ENCODE results near the gene POLR2F.
A peak's percentile ranks its signal among the peaks of the same experiment; 100 is the strongest.

POLR2F gene

DNA sequence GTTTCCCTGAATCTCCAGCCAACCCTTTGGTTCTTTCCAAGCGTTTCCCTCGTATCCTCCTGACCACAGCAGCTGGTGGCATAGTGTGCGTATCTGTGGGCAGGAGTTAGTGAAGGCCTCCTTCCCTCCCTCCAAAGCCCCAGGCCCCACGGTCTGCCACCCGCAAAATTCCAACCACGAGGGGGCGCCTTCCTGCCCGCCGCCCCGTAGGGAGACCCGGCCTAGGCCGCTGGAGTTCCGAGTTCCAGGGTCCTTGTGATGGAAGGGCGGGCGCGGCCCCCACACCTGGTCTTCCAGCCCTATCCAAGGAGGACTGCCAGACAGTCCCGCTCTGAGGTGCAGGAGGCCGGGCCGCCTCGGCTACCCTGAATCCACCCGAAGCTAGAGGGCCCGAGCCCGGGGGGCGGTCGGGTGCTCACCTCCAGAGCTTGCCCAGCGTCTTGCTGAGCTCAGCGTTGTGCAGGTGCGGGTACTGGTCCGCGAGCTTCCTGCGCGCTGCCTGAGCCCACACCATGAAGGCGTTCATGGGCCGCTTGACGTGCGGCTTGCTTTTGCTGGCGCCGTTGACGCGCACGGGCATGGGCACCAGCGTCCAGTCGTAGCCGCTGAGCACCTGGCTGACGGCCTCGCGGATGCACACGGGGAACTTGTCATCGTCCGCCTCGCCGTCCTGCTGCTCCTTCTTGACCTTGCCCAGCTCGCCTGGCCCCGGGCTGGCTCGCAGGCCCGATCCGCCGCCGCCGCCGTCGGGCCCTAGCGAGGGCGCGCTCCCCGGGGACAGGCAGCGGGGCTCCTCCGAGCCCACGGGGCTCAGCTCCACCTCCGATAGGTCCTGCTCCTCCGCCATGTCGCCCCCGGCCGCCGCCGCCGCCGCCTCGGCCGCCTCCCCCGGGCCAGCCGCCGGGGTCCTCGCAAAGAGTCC is 29.7 kb downstream of the POLR2F start:
- DNase-seq, result no peak

DNA sequence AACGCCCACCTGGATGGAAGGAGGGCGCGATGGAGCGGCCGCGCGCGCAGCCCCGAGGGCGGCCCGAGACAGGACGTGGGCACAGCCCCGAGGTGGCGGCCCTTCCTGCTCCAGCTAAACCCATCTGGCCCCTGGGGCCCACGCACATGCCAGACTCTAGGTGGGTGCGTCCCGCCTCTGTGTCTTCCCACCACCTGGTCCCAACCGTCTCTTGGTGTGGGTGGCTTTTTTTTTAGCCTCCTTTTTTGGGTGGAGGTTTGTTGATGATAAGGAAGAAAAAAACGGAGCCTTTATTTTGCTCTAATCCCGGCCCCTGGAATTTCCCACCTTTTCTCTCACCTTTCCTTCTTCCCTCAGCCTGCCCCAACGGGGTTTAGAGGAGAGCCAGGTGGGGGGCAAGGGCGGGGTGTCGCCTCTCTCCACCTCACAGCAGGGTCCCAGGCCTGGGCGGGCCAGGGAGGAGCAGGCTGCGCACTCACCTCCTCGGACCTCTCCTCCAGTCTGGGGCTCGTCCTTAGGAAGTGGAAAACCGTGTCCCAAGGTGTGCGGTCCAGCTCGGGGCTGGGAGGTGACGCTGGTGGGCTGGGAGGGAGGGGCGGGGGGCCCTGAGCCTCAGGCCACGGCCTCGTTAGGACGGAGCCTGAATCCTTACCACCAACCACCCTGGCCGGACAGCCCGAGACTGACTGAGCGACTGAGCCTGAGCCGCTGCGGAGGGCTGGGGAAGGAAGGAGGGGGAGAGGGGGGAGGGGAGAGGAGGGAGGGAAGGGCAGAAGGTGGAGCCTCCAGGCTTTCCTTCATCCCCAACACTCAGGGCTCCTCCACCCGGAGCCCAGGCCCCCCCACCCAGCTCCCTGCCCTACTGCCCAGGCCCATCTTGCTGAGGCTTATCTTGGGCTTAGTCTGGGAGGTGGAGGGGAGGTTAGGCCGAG is 30.6 kb downstream of the POLR2F start, which contains the start of gene SOX10:
TSS of gene SOX10 (minus strand) at position 696 of the 932 bp plus-strand sequence. CDS start 771 bp downstream, outside the sequence.
- no peak for DNase-seq

DNA sequence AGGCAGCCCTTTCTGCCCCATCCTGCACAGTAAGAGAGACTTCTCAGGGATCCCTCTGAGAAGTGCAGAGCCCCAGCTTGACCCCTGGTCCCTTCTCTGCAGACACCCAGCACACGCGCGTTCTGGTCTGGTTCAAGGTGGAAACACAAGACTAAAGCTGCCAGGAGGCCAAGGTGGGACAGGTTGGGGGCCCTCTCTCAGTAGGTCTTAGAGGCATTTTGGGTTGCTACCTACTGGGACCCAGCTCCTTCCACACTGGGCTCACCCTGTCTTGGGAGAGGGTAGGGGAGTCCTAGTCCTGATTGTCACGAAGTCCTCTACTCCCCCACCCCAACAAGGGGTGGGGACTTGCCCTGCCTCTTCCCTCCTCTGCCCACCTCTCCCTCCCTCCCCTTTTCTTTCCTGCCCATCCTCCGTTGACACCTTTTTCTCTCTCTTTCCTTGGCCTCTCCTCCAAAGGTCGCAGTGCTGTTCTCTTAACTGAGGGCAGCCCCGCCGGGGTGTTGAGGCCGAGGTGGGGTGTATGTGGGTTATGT is 31.6 kb downstream of the POLR2F start:
- DNase-seq, result no peak

- DNase-seq, result no peak
Measured at GRCh38 chr22:37985751-37986281, 32.3 kb downstream of the POLR2F start.

- no peak for DNase-seq
Measured at GRCh38 chr22:37986371-37986770, 32.9 kb downstream of the POLR2F start.

- no peak for DNase-seq
Measured at GRCh38 chr22:37989146-37990045, 35.9 kb downstream of the POLR2F start.

DNA sequence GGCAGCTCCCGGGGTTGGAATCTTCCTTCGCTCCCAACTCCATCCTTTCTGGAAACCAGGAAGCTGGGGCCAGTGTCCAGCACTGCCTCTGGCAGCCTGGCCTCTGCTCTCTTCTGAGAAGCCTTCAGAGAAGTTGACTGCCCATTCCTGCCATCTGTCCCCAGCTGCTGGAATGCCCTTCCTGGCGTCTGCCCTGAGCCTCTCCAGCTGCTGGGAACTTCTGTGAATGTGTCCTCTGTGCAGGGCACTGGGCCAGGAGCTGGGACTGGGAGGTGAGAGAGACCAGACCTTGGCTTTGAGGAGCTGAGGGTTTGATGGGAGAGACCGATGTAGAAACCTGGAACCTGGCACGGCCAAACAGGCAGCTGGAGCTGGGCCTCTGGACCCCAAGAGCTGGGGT is 36.8 kb downstream of the POLR2F start:
- DNase-seq, result no peak

DNA sequence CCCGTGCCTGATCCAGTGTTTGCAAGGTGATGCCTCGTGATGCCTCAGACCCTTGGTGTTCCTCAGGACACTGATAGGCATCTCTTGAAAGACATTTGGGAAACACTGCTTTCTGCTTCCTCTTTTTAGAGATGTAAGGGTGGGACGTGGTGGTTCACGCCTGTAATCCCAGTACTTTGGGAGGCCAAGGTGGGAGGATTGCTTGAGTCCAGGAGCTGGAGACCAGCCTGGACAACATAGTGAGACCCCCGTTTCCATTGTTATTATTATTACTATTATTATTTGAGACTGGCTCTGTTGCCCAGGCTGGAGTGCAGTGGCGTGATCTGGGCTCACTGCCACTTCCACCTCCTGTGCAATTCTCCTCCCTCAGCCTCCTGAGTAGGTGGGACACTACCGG is 37.4 kb downstream of the POLR2F start:
- DNase-seq, result no peak

- DNase-seq, result no peak
Measured at GRCh38 chr22:37991731-37992442, 38.4 kb downstream of the POLR2F start.

- DNase-seq, result no peak
Measured at GRCh38 chr22:37994049-37994448, 40.5 kb downstream of the POLR2F start.

GRCh38 chr22:37994982-37995381 is 41.5 kb downstream of the POLR2F start:
- no peak for DNase-seq

GRCh38 chr22:37995460-37995859 is 42.0 kb downstream of the POLR2F start:
- DNase-seq, result no peak

DNA sequence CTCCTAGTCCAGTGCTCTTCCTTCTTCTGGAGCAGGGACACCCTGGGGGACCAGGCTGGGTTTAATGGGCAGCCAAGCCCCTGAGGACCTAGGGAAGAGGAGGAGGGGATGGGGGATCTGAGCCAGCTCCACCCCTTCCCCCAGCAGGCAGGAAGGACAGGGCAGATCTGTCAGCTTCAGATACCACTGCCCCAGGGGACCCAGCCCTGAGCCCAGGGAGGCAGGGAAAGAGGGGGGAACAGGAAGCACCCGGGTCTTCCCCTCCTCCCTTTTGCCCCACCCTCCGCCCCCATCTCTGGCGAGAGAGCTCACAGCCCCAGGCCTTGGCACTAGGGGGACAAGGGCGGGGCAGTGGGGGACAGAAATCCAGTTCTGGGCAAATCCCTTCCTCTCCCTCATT is 42.6 kb downstream of the POLR2F start:
- no peak for DNase-seq

- DNase-seq, result peak; percentile 1
Measured at GRCh38 chr22:37996515-37997246, 43.2 kb downstream of the POLR2F start.

- DNase-seq, result no peak
Measured at GRCh38 chr22:37998543-37998942, 45.0 kb downstream of the POLR2F start.

DNA sequence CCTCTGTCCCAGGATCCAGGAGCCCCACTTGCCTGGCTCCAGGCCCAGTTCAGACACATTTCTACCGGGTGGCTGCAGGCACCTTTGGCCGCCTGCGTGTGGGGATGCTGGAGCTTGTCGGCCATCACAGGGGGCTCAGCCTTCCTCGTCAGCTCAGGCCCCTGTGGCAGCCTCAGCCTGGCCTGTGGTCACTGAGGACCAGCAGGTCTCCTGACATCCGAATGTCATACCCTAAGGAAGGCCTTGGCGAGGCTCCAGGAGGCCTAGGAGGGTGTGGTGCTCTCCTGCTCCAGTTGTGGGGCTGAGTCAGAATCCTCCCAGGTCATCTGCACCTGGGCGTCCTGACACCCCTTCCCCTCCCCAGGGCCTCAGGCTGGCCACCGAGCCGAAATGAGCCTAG is 45.7 kb downstream of the POLR2F start:
- no peak for DNase-seq

DNA sequence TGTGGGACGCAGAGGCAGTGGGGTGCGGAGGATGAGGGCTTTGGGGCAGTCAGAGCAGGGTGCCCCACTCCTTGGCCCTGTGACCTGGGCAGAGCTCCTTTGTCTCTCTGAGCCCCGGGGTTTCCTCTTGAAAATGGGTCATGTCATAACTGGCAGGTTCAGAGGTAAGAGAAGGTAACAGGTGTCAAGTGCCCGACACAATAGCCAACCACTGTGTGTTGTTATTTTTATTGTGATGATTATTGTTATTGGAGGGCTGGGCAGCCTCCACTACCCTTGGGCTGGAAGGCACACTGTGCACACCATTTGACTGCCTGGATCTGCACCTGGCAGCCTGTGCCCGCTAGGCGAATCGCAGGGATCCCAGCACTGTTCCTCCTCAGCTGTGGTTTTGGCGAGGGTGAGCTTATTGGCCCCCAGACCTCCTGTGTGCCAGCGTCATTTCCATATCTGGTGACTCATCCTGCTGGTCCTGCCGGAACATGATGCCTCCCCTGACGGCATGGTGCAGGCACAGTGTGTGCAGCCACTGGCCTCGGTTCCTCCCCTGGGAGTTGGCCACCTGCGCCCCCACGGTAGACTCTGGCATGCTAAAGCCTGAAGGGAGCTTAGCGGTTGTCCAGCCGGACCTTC is 46.3 kb downstream of the POLR2F start:
- peak; percentile 35 for DNase-seq

- DNase-seq, result no peak
Measured at GRCh38 chr22:38005943-38006342, 52.4 kb downstream of the POLR2F start.

GRCh38 chr22:38006906-38007305 is 53.4 kb downstream of the POLR2F start:
- no peak for DNase-seq

DNA sequence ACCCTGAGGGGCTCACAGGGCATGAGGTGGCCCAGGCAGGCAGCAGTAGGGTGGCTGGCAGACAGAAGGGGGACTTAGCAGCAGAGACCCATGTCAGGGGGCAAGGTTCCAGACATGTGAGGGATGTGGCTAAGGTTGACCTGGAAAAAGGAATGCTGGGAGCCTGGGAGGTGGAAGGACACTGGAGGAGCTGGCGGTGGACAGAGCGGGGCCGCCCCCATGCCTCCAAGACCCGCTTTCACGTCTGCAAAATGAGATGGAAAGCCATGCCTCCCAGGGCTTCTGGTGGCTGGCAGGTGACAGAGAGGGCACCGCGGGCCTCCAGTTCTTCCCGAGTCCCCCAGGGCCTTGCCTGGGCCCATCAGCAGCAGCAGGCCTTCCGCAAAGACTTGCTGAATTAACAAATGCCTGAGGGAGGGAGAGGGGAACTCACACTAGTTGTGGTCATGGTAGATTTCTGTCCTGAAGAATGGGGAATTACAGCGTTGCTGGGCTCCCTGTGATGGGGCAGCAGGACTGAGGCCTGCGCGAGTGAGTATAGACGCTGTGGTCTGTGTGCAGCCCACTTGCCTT is 53.9 kb downstream of the POLR2F start:
- no peak for DNase-seq

Data from SHP77 treated with DMSO at 0.1 percent for 48 hours (cell line).